PC-3 (cell line): Measurements from ENCODE around the gene SLC25A28.

Experiments
- EZH2 ChIP-seq: fragments of 300-600 bp; sonication (generic); IDR thresholded peaks from one replicate; pipeline ENCODE4 v1.6.1; 2017; ENCODE audit warnings: antibody characterized with exemption, mild to moderate bottlenecking, low read length; ENCODE audit not compliant: unreplicated experiment
- EZH2phosphoT487 ChIP-seq: fragments of 300-600 bp; sonication (generic); IDR thresholded peaks from 2 replicates; pipeline ENCODE4 v1.6.1; 2018; ENCODE audit warnings: mild to moderate bottlenecking, antibody characterized with exemption, low read length, borderline replicate concordance
- TF ChIP-seq, protein P1 (sequence below): fragments of 300-600 bp; sonication (generic); conservative IDR thresholded peaks from 2 replicates; pipeline ENCODE4 v1.5.1; 2017; ENCODE audit warnings: antibody characterized with exemption, low read depth, mild to moderate bottlenecking, low read length

DNA sequence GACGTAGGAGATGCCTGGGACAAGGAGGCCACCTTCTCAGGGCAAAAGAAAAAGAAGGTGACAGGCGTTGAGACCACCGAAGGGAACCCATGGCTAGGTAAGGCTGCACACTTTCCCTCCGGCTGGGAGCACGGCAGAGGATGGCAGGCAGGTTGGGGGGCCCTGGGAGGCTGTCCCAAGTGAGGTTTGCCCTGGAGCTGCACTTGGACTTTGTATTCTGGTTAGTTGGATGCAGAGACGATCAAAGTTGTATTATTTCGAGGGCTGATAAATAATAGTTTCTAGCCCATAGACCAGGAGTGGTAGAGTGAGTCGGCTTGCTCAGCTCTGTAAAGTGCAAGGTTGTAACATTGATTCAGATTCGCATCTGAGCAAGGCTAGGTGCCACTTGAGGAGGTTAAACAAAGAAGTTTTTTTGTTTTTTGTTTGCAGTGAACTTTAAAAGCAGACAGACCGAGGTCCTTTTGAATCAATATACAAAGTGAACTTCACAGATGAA is 39.7 kb upstream of the SLC25A28 start:
- TF ChIP-seq, protein P1, sequence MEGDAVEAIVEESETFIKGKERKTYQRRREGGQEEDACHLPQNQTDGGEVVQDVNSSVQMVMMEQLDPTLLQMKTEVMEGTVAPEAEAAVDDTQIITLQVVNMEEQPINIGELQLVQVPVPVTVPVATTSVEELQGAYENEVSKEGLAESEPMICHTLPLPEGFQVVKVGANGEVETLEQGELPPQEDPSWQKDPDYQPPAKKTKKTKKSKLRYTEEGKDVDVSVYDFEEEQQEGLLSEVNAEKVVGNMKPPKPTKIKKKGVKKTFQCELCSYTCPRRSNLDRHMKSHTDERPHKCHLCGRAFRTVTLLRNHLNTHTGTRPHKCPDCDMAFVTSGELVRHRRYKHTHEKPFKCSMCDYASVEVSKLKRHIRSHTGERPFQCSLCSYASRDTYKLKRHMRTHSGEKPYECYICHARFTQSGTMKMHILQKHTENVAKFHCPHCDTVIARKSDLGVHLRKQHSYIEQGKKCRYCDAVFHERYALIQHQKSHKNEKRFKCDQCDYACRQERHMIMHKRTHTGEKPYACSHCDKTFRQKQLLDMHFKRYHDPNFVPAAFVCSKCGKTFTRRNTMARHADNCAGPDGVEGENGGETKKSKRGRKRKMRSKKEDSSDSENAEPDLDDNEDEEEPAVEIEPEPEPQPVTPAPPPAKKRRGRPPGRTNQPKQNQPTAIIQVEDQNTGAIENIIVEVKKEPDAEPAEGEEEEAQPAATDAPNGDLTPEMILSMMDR, result no peak
- TF ChIP-seq EZH2, result no peak
- no peak for TF ChIP-seq EZH2phosphoT487
